Smooth muscle cell (in vitro differentiated cells): ENCODE measurements around the gene IFNA21. TPM values are rescaled to one million over a fixed set of nuclear protein-coding genes. Genes with fewer than 3 reads are reported as not detected.
A peak's percentile ranks its signal among the peaks of the same experiment; 100 is the strongest.

Experiments used
- DNase-seq: peaks from one replicate; lab custom pipeline; 2025; ENCODE audit not compliant: unreplicated experiment; lab: John Stamatoyannopoulos, UW
- H2AFZ ChIP-seq: fragments of 200-600 bp; sonication (generic); 2 replicates; pipeline ENCODE4 v1.6.0; 2016; ENCODE audit warnings: antibody characterized with exemption, low read depth, mild to moderate bottlenecking
- H3F3A ChIP-seq: fragments of 200-600 bp; sonication (generic); 2 replicates; pipeline ENCODE4 v1.6.0; 2017; ENCODE audit warnings: antibody characterized with exemption, low read depth
- H3K27ac ChIP-seq: fragments of 200-600 bp; sonication (generic); 2 replicates; pipeline ENCODE4 v1.5.1; 2016; ENCODE audit warnings: low read depth, mild to moderate bottlenecking
- H3K27me3 ChIP-seq: fragments of 200-600 bp; sonication (generic); 2 replicates; pipeline ENCODE4 v1.6.1; 2016; ENCODE audit warnings: low read depth, mild to moderate bottlenecking
- H3K36me3 ChIP-seq: fragments of 200-600 bp; sonication (generic); 2 replicates; pipeline ENCODE4 v1.5.1; 2016; ENCODE audit warnings: low read depth
- H3K4me1 ChIP-seq: fragments of 200-600 bp; sonication (generic); 2 replicates; pipeline ENCODE4 v1.5.1; 2016; ENCODE audit warnings: low read depth
- H3K4me2 ChIP-seq: fragments of 200-600 bp; sonication (generic); 2 replicates; pipeline ENCODE4 v1.6.0; 2016; ENCODE audit warnings: mild to moderate bottlenecking
- H3K4me3 ChIP-seq: fragments of 200-600 bp; sonication (generic); 2 replicates; pipeline ENCODE4 v1.5.1; 2016; ENCODE audit warnings: mild to moderate bottlenecking
- H3K79me2 ChIP-seq: fragments of 200-600 bp; sonication (generic); 2 replicates; pipeline ENCODE4 v1.6.0; 2016; ENCODE audit warnings: low read depth, mild to moderate bottlenecking
- H3K9ac ChIP-seq: fragments of 200-600 bp; sonication (generic); 2 replicates; pipeline ENCODE4 v1.6.0; 2016; ENCODE audit warnings: low read depth
- H3K9me3 ChIP-seq: fragments of 200-600 bp; sonication (generic); replicated peaks from 2 replicates; pipeline ENCODE4 v1.5.1; 2016; ENCODE audit warnings: low read depth
- H4K20me1 ChIP-seq: fragments of 200-600 bp; sonication (generic); 2 replicates; pipeline ENCODE4 v1.6.0; 2016; ENCODE audit warnings: low read depth
- CTCF ChIP-seq: fragments of 200-600 bp; sonication (generic); IDR thresholded peaks from 2 replicates; pipeline ENCODE4 v1.5.1; 2017; ENCODE audit warnings: borderline replicate concordance, mild to moderate bottlenecking, antibody characterized with exemption; ENCODE audit not compliant: insufficient read depth, poor library complexity, severe bottlenecking
- WGBS: methylation state at CpG from one replicate; pipeline ENCODE4 v1.1.7; 2016; ENCODE audit warnings: low lambda C conversion rate; 5-methylcytosine and 5-hydroxymethylcytosine counted together
- polyA plus RNA-seq: library from polyadenylated mRNA; unstranded; fragments of >200 nt; fragmentation: Nextera tagmentation; extraction: Ambion mirVana; gene quantifications from 2 replicates; pipeline ENCODE4 v1.2.1, GENCODE V29; 2016
- total RNA-seq: library from RNA; depleted of rRNA; stranded (reverse); fragments of >200 nt; gene quantifications from 2 replicates; pipeline ENCODE4 v1.2.3, GENCODE V29; 2014

IFNA21 gene
- total and polyA plus RNA-seq, 2 experiments from 2014 or later, result not detected

GRCh38 chr9:21171351-21171750 is 4.9 kb upstream of the IFNA21 start:
- Histone ChIP-seq H3K9me3 (no peaks in the 10 kb centered on the region), H3K27ac (no peak overlapping the region), H2AFZ (no peak overlapping the region), H3K4me2 (no peak overlapping the region), H3K4me3 (no peak overlapping the region), H3F3A (no peaks in the 10 kb centered on the region), H4K20me1 (no peaks in the 10 kb centered on the region), H3K9ac (no peak overlapping the region), H3K4me1 (no peaks in the 10 kb centered on the region), H3K27me3 (peaks cover 12% of the 10 kb centered on the region), H3K79me2 (no peaks in the 10 kb centered on the region), H3K36me3 (no peaks in the 10 kb centered on the region)
- no peak for DNase-seq
- 70% methylated on average over 1 of the region's 1 CpG for WGBS
- TF ChIP-seq CTCF, result no peak

- Histone ChIP-seq H2AFZ (no peak overlapping the region), H3K27ac (no peak overlapping the region), H3K79me2 (no peaks in the 10 kb centered on the region), H3K9me3 (no peaks in the 10 kb centered on the region), H3K4me1 (no peaks in the 10 kb centered on the region), H3F3A (no peaks in the 10 kb centered on the region), H4K20me1 (no peaks in the 10 kb centered on the region), H3K27me3 (no peaks in the 10 kb centered on the region), H3K4me2 (no peak overlapping the region), H3K9ac (no peak overlapping the region), H3K4me3 (no peak overlapping the region), H3K36me3 (no peaks in the 10 kb centered on the region)
- TF ChIP-seq CTCF, result no peak
- 100% methylated on average over 1 of the region's 1 CpG for WGBS
- no peak for DNase-seq
These were observed 944 bp downstream of the IFNA21 start for GRCh38 chr9:21165516-21165915.

GRCh38 chr9:21160178-21160577 is 6.3 kb downstream of the IFNA21 start:
- H3K9me3 ChIP-seq, result no peaks in the 10 kb centered on the region
- no peak for DNase-seq
- H4K20me1 ChIP-seq, result no peaks in the 10 kb centered on the region
- no peaks in the 10 kb centered on the region for H3K79me2 ChIP-seq
- WGBS, result 7% methylated on average over 1 of the region's 1 CpG
- H3K4me2 ChIP-seq, result peak overlapping the region; percentile 59
- H3K4me3 ChIP-seq, result no peak overlapping the region
- no peaks in the 10 kb centered on the region for H3K27me3 ChIP-seq
- TF ChIP-seq CTCF, result no peak
- no peaks in the 10 kb centered on the region for H3F3A ChIP-seq
- H3K36me3 ChIP-seq, result no peaks in the 10 kb centered on the region
- no peak overlapping the region for H3K9ac ChIP-seq
- H3K4me1 ChIP-seq, result peaks cover 3% of the 10 kb centered on the region
- no peak overlapping the region for H3K27ac ChIP-seq
- H2AFZ ChIP-seq, result no peak overlapping the region

- DNase-seq, result no peak
- H3K4me1 ChIP-seq, result peaks cover 3% of the 10 kb centered on the region
- no peaks in the 10 kb centered on the region for H3K36me3 ChIP-seq
- no peaks in the 10 kb centered on the region for H3K9me3 ChIP-seq
- H3K79me2 ChIP-seq, result no peaks in the 10 kb centered on the region
- no peaks in the 10 kb centered on the region for H3F3A ChIP-seq
- H3K27me3 ChIP-seq, result no peaks in the 10 kb centered on the region
- H3K4me2 ChIP-seq, result no peak overlapping the region
- no peak overlapping the region for H3K27ac ChIP-seq
- no peak for TF ChIP-seq CTCF
- no peak overlapping the region for H2AFZ ChIP-seq
- no peak overlapping the region for H3K4me3 ChIP-seq
- no peaks in the 10 kb centered on the region for H4K20me1 ChIP-seq
- 71% methylated on average over 2 of the region's 2 CpGs for WGBS
- H3K9ac ChIP-seq, result no peak overlapping the region
These were observed 11.0 kb downstream of the IFNA21 start for GRCh38 chr9:21155501-21155900.
